HG02870 (cell line): ENCODE measurements around the gene CHCHD4.

Source experiments
- ATAC-seq: cut with Tn5 transposase; IDR thresholded peaks from one replicate; pipeline ENCODE4 v1.9.1; 2021; ENCODE audit warnings: mild to moderate bottlenecking, moderate library complexity; ENCODE audit not compliant: unreplicated experiment

CHCHD4 gene

DNA sequence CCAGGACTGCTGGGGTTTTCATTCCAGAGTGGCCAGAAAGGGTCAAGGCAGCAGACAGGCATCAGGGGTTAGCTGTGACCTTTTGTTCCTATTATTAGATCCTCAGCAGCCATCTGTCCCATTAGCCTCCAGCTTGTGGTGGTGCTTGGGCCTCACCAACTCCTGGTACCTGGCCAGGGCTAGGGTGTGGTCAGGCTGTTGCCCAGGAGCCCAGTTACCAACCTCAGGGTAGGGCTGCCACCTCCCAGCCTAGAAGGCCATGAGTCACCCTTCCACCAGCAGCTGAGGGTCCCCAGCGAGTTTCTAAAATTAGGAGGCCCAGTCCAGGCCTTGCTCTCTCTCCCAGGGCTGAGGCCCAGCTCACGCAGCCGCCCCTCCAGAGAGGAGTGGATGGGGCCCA, 12.3 kb upstream of the CHCHD4 start:
- no peak for ATAC-seq

DNA sequence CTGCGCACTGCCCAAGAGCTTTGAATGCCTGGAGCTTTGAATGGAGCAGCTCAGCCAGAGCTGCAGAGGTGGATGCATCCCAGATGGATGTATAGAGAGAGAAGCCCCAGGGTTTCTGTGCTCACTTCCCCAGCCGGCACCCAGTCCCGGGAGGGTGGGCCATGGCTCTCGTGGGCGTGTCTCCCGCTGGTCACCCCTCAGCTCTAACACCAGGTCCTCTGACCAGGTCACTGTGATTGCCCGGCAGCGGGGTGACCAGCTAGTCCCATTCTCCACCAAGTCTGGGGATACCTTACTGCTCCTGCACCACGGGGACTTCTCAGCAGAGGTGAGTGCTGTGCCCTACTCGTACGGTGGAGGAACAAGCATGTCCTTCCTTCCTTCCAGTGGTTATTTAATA, 10.9 kb upstream of the CHCHD4 start:
- no peak for ATAC-seq

DNA sequence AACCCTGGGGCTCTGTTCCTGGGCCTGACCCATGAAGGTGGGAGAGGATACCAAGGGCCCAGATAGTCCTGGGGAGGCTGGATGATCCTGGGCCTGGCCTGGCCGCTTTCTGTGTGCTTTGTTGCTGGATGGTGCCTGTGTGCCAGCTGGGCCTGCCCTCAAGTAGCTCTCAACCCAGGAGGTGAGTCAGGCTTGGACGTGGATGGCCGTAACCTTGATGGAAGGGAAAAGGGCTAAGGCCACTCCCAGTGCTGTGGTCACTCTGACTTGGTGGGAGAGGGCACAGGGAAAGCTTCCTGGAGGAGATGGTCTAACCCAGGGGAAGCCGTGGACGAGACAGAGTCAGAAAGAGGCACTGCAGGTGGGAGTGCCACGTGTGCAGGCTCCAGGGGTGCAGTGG, 9.6 kb upstream of the CHCHD4 start:
- ATAC-seq: no peak

DNA sequence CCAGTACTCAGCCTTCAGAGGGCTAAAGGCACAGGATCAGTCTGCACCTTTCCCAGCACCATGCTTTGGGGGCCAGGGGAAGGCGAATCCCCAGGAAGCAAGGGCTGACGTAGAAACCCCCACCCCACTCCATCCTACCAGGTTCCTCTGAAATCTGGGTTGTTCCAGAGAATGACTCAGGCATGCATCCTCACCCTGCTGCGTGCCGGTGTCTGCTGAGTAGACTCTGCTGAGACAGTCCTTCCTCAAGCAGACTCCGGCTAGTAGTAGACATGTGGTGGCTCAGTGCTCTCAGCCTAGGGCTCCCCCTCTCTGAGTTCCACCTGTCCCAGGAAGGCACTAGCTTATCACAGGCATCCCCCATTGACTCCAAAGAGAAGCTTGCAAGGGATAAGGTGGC, 9.2 kb upstream of the CHCHD4 start:
- ATAC-seq: no peak

DNA sequence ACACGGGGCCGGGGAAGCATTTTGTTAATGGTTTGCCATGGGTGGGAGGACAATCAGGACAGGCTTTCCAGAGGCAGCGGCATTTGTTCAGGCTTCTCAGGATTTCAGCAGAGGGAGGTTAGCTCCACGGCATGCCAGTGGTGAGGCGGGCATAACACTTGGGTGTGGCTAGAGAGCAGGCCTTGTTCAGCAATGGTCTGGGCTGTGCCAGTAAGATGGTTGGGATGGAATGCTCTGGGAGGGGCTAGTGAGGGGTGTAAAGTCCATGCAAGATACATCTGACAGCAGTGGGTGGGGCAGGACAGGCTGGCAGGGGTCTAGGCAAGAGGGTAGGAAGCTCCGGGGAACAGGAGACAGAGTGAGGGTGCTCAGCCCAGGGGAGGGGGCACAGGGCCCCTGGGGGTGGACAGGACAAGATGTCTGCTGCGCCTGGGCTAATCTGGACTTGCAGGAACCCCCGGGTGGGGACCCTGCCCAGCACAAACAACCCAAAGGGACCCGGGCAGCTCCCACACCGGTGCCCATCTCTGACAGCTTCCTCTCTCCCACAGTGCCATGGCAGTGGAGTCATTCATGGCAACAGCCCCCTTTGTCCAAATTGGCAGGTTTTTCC, 8.6 kb upstream of the CHCHD4 start:
- ATAC-seq: no peak

DNA sequence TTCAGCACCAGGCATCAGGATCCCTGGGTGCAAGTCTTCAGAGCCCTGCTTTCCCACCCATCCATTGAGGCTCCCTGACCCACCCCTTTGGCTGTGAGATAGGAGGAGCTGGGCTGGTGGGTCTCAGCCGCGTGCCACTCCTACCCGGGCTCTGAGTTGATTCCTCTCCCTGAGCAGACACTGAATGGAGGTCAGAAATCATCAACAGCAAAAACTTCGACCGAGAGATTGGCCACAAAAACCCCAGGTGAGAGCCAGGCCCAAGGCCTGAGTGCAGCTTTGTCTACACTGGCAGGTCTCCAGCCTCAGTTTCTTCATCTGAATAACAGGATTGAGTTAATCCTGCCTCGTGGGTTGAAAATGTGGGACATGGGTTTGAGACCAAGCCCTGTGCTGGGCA, 8.0 kb upstream of the CHCHD4 start:
- no peak for ATAC-seq

DNA sequence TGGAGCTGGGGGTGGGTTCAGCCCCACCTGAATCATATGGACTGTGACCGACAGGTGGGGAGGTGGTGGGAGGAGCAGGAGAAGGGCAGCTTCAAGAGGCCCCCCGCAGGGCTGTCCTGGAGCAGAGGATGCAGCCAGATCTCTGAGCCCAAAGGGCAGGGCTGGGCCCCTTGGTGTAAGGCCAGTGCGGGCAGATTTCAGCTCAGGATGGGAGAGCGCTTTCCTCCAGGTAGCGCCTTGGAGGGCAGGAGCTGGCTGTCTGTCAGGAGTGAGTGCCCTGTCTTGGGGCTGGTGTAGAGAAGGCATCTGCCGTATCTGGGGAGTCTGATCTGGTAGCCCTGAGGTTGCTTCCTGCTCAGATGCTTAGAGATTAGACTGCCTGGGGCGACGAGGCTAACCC, 7.5 kb upstream of the CHCHD4 start:
- ATAC-seq: no peak

DNA sequence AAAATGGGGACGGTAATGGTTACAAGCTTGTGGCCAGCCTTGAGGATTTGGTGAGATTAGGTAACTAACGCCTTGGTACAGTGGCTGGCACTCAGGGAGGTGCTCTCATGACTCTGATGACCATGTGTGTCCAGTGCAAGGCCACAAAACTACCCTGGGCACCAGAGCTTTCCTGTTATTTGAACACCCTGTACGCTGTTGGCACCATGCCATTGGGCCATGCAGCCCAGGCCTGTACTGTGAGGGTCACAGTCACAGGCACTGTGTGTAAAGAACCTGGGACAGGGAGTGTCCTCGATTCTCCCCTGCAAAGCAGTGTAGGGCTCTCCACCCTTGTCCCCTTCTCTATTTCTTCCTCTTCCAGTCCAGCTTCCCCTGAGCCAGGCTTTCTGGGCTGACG, 6.5 kb upstream of the CHCHD4 start:
- no peak for ATAC-seq

DNA sequence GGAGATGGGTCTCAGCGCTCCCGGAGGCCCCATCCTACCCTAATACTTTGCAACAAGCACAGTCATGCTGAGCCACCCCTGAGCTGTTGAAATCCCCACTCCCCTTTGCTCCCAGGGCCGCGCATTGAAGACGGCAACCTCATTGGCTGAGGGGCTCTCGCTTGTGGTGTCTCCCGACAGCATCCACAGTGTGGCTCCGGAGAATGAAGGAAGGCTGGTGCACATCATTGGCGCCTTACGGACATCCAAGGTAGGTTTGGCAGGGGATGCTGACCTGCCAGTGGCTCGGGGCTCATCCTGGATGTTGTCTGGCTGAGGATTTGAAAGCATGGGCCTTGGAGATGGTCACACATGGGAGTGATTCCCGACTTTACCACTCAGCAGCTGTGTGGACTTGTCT, 6.0 kb upstream of the CHCHD4 start:
- ATAC-seq: no peak

DNA sequence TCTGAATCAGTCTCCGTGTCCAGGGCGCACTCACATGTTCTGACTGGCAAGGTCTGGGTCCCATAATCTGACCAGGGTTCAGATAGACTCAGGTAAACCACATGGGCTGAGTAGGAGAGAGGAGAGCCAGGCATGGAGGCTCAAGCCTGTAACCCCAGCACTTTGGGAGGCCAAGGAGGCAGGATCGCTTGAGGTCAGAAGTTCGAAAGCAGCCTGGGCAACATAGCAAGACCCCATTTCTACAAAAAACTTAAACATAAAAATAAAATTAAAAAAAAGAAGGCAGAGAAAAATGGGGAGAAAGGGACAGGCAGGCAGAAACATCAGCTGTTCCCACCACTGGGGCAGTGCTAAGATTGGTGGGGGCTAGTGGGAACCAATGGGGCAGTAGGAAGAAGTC, 5.6 kb upstream of the CHCHD4 start:
- ATAC-seq: no peak

DNA sequence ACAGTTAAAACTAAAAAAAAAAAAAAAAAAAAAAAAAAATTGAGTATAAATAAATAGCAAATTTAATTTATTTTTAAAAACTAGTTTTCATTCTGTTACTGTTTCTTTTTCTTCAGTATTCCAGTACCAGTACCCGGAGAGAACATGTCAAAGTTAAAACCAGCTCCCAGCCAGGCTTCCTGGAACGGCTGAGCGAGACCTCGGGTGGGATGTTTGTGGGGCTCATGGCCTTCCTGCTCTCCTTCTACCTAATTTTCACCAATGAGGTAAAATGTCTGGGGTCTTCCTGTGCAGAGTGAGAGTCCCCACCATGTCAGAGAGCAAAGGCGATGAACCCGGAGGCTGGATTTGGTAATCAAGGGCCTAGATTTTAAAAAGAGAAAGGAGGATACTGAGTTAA, 4.6 kb upstream of the CHCHD4 start:
- ATAC-seq: no peak

DNA sequence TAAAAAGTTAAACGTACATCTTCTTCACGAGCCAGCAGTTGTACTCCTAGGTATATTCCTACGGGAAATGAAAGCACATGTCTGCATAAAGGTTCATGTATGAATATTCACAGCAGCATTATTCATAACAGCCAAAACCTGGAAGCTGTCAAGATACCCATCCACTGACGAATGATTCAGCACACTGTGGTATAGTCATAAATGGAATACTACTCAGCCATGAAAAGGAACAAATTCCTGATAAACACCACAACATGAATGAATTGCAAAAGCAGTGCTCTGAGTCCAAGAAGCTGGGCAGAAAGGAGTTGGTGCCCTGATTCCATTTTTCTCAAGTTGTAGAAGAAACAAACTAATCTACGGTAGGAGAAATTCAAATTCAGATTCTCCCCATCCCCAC, 4.1 kb upstream of the CHCHD4 start:
- no peak for ATAC-seq

DNA sequence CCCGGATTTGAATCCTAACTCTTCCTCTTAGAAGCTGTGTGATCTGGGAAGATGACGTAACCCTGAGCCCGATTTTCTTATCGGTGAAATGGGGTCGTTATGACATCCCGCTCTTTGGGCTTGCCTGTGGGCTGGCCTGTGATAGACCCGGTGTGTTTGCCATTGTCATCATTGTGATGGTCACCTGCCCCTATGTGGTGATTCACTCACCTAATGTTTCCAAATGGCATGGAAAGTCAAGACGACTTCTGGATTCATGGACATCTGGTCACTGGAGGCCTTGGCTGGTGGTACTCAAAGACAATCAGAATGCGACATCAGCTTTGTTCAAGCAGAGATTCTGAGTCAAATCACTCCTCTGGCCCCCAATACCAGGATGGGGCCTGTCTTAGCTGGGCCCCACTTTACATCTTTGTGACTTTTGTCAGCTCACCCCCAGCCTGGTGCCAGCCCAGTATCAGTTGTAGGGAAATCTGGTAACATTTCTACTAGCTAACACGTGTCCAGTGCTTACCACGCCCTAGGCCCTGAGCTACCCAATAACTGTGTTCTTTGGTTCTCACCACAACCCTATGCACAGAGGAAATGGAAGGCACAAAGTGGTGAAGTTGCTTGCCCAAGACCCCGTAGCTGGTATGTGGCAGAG, 3.0 kb upstream of the CHCHD4 start:
- no peak for ATAC-seq

DNA sequence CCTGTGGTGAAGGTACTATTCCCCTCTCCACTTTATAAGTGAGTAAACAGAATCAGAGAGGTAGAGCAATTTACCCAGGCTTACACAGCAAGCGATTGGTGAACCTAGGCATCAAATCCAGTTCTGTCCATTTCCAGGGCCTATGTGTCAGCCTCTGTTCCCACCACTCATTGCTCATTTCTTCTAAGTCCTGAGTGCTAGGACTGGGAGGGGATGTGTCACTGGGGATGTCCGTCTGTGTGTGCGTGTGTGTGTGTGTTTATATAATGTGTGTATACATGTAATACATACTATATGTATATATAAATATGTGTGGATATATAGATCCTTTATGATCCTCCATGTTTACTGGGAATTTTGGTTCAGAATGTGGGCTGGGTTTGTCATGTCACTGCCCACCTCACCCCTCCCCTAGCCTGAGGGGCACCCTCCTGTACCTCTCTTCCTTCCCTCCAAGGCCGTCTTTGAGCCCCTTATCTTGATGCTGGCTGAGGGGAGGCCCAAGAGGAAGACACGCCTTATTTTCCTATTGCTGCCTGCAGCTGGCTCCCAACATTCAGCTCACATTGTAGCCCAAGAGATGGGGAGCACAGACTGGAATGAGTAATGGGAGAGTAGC, 2.3 kb upstream of the CHCHD4 start:
- no peak for ATAC-seq

DNA sequence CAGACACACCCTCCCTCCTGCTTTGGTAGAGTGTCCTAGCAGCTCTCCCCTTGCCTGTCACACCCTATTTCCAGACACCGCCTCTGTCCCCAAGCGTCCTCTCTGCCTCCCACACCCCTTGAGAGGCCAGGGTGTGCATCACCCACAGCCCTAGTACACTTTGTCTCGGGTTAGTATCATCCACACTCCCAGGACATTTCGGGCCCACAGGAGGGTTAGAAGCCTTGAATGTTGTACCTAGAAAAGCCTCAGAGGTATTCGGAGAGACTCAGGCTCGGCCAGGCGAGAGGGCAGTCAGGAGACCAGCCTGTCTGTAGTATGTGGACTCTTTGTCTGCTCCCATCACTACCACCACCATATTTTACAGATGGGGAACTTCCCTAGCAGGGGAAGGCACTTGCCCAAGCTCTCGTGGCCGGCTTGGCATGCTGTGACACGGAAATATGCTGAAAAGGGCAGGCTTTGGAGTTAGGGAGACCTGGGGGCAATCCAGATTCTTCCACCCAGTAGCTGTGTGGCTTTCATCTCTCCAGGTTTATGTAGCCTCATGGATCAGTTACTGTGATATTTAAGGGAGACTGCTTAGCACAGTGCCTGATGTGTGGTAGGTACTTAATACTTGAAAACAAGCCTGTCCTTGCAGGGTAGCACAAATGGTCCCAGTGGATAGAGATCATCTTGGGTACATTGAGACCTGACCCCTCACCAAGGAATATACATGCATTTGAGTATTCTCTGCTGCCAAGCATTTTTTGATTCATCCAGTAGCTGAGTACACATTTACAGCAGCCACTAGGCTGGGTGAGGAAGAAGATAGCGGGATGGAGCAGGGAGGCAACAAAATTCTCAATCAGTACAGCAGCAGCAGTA, 1.6 kb upstream of the CHCHD4 start:
- ATAC-seq: no peak

DNA sequence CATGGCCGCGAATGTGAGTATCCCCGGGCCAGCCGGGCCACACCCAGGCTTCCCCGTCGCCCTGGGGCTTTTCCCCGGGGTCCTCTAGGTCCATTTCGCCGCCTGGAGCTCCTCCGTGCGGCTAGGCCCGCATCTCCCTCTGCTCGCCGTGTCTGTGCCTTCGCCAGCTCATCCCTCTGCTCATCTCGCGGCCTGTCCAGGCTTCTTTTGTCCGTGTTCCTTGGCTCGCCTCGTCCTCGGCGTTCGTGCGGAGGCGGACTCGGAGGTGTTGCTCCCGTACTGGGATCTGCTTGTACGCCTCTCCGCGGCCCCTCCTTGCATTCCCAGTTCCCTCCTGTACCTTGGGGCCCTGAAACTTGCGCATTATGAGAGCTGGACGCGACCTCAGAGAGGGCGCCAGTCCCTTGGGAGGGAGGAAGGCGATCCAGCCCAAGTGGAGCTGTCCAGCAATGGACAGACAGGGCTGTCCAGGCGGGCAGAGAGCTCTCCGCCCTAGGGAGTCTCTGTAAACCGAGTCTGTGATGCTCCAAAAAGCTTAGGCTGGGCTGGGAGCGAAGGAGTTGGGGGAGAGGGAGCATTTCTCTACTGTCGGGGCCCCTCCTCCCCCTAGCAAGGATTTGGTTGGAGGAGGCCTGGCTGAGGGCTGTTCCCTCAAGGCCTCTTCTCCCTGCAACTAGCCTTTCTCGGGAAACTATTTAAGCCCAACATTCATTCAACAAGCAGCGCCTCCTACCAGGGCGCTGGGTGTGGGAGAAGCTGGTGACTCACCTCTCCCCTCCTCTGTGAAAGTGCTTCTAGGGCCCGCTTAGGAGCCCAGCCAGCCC, 735 bp upstream of the CHCHD4 start:
- peak; percentile 22 for ATAC-seq

DNA sequence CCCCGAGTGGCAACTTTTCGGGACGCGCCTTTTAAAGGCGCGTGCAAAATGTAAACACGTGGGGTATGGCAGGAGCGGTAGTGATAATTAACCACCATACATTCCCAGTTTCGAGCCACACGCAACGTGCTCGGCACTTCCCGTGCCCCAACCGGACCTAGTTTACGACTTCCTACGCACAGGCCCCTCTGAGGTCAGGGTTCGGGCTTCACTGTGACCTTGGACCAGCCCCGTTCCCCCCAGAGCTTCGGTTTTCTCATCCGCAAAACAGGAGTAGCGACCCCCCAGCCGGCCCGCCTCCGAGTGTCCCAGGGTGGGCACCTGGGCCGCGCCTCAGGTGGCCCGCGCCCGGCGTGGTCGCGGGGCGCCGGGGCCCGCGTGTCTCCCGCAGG, 451 bp downstream of the CHCHD4 start:
- ATAC-seq: peak; percentile 50

DNA sequence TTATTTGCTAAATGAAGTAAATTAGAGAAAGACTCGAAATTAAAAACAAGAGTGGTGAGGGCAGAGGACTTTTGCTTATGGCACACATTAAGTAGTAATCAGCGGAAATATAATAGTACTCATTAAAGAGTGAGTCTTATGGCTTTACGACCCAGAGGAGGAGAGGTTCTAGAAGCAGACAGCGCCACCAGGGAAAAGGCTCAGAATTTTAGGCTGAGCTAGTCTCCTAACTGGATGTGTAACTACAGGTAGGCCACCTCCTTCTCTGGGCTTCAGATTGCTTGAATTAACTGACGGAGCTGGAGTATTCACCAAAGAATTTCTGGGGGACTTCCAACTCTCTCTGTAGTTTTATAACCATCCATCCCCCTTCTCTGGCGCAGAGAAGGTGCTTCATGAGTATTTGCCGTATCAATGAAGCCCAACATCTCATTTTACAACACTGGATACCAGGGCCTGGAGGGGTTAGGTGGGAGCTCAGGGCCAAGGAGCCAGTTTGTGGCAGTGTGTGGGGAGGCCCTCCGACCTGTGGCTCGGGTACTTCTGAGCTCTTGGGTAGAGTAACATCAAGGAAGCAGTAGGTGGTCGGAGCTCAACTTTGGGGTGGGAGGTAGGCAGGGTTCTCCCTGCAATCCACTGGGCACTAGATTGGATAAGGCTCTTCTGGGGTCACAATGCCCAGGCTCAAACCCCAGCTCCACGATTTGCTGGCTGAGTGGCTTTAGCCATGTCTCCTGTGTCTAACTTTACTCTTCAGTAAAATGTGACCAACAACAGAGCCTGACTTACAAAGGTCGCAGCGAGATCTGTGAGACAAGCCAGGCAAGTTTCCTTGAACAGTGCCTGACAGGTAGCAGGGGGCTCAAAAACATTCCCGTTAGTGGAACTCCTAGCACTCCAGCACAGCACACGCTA, 1.1 kb downstream of the CHCHD4 start:
- ATAC-seq: no peak

DNA sequence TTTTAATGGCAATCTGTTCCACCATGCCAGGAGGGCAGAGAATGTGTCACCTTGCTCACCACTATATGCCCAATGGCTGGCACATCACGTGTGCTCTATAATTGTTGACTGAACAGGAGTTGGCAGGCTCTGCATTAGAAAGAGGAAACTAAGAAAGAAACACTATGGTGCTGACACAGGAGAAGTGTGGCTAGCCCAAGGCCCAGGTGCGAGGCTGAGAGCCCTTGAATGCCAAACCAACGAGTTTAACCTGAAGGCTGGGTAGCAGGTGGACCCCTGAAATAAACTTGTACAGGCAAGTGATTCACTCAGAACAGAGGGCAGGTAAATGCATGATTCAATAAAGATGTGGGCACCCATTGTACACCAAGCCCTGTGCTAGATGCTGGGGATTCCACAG, 2.4 kb downstream of the CHCHD4 start:
- ATAC-seq: no peak

DNA sequence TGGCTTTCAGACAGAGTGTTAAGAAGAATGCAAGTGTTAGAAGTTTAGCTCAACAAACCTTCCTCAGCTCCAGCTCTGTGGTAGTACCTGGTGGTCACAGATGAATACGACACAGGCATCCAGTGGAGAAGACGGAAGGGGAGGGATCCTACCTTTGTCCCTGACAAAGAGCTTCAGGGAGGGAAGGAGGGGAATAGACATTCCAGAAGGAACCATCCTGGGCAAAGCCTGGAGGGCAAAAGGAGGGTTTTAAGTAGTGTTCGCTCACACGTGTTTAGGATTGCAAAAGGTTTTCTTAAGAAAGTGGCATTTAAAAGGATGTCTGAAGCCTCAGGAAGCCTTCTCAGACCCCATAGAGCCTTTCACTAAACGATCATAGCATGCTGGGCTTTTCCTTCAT, 2.8 kb downstream of the CHCHD4 start:
- ATAC-seq: no peak
